ENCODE data around the gene CYB561D2. TPM values are rescaled to one million over a fixed set of nuclear protein-coding genes. Genes with fewer than 3 reads are reported as not detected.

Gene CYB561D2
- total and polyA plus RNA-seq, 9 donors = 4.5 to 17.1 (median 9.6) TPM

DNA sequence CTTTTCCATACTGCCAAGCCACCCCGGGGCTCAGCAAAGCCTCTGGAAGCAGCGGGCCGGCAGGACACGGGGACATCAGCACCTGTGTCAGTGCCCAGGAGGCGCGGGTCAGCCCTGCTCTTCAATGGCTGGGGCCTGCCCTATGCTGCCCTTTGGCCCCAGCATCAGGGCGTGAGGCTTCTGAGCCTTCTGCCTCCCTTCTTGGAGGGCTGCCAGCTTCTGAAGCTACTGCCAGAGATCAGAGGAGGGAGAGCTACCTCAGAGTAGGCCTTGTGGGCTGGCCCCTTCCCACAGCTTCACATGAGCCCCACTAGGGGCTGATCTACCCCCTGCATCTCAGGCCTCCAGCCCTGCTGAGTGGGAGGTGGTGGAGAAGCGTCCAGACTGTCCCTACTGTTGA is 21.7 kb downstream of the CYB561D2 start:
- no peaks in the 10 kb centered on the region for H3K4me1 ChIP-seq (ENCODE audit: insufficient read depth)
- DNase-seq = no peak
- intact Hi-C loops (cut with DNase I) = loop anchor here in 2 of 4 donors (10.0 kb wide), 2 partner anchors 162 to 172 kb away; no protein-coding TSS in a partner anchor
- TF ChIP-seq POLR2A (IDR thresholded peaks at IDR 0.05) (no peak), EP300 (IDR thresholded peaks at IDR 0.05) (no peak)
- TF ChIP-seq, protein P1, sequence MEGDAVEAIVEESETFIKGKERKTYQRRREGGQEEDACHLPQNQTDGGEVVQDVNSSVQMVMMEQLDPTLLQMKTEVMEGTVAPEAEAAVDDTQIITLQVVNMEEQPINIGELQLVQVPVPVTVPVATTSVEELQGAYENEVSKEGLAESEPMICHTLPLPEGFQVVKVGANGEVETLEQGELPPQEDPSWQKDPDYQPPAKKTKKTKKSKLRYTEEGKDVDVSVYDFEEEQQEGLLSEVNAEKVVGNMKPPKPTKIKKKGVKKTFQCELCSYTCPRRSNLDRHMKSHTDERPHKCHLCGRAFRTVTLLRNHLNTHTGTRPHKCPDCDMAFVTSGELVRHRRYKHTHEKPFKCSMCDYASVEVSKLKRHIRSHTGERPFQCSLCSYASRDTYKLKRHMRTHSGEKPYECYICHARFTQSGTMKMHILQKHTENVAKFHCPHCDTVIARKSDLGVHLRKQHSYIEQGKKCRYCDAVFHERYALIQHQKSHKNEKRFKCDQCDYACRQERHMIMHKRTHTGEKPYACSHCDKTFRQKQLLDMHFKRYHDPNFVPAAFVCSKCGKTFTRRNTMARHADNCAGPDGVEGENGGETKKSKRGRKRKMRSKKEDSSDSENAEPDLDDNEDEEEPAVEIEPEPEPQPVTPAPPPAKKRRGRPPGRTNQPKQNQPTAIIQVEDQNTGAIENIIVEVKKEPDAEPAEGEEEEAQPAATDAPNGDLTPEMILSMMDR (IDR thresholded peaks at IDR 0.05) = no peak
- no peak overlapping the region for H3K4me3 ChIP-seq
- no peaks in the 10 kb centered on the region for H3K27me3 ChIP-seq
- 51 to 65% (median 59%) methylated on average over 8 of the region's 8 CpGs for WGBS, 3 donors
- no peaks in the 10 kb centered on the region for H3K9me3 ChIP-seq
- H3K27ac ChIP-seq = no peak overlapping the region
- H3K36me3 ChIP-seq = no peaks in the 10 kb centered on the region

DNA sequence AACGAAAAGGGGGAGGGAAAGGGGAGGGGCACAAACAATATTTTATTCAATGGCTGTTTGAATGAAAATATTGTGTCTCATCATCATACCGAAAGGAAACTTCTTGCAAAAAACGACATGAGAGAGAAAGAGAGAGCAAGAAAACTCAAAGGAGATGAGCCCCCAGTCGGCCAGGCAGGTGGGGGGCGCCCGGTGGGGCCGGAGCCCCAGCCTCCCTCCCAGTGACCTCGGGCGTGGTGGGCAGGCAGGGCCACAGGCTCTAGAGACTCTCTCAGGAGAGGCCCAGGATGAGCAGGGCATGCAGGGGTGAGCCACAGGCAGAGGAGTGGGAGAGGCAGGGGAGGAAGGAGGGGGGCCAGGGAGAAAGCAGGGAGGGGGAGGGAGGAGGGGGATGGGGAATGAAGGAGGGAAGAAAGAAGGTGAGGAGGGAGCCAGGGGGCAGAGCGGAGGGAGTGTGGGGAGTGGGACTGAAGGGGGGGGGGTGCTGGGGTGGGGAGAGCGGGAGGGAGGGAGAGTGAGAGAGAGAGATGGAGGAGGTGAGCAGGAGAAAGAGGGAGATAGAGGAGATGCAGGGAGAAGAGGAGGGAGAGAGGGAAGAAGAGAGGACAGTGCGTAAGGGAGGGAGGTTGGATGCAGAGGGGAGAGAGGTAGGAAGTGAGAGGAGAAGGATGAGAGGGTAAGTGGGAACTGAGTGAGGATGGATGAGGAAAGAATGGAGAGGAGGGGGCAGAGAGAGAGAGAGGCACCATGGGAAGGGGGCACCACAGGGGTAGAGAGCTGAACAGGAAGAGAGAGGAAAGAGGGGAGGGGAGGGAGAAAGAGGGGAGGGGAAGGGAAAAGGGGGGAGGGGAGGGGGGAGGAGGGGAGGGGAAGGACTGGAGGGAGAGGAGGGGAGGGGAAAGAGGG is 22.7 kb downstream of the CYB561D2 start:
- no peak for TF ChIP-seq POLR2A (IDR thresholded peaks at IDR 0.05)
- TF ChIP-seq, protein P1 (IDR thresholded peaks at IDR 0.05) = no peak
- TF ChIP-seq EP300 (IDR thresholded peaks at IDR 0.05) = no peak
- Histone ChIP-seq H3K27ac (no peak overlapping the region), H3K27me3 (no peaks in the 10 kb centered on the region), H3K36me3 (no peaks in the 10 kb centered on the region), H3K9me3 (no peaks in the 10 kb centered on the region), H3K4me1 (ENCODE audit: insufficient read depth) (no peaks in the 10 kb centered on the region), H3K4me3 (no peak overlapping the region)
- no peak for DNase-seq
- 33 to 40% (median 37%) methylated on average over 12 of the region's 12 CpGs for WGBS, 3 donors
- intact Hi-C loops (cut with DNase I) = loop anchor here in 2 of 4 donors (10.0 kb wide), 2 partner anchors 161 to 171 kb away; no protein-coding TSS in a partner anchor

DNA sequence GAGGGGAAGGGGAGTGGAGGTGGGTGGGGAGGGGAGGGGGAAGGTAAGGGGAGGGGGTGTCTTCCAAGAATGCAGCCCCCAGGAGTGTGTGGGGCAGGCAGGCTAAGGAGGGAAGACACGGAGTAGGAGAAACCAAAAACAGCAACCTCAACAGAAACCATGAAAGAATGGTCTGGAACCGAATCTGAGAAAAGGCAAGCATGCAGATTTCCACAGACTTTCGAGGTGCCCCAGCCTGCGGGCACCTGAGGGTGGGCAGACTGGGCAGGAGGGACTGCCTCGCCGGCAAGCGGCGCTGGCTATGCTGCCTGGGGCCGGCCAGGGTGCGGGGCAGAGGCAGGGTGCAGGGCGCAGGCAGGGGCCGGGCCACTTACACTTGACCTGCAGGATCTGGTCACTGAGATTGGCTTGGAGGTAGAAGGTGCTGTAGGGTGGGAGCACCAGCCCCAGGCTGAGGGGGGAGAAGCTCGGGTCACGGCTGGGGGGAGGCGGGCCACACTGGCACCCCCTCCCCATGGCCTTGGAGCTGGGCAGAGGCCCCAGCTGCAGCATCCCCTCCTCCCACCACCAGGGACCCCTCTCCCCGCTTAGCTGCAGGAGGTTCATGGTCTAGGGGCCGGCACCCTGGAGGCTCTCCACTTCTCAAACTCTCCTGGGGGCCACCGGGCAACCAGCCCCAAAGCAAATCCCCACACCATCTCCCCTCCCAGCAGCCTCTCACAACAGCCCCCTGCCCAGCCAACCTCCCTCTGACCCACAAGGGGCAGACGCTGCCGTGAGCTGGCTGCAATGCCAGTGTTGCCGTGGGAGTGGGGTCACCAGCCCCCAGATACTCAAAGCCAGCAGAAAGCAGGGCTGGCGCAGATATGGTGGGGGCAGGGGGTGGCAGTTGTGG is 23.9 kb downstream of the CYB561D2 start:
- Histone ChIP-seq H3K36me3 (no peaks in the 10 kb centered on the region), H3K27me3 (no peaks in the 10 kb centered on the region), H3K27ac (no peak overlapping the region), H3K4me3 (no peak overlapping the region), H3K4me1 (ENCODE audit: insufficient read depth) (no peaks in the 10 kb centered on the region), H3K9me3 (no peaks in the 10 kb centered on the region)
- no peak for DNase-seq
- WGBS, 3 donors = 54 to 59% (median 55%) methylated on average over 19 to 22 of the region's 22 CpGs
- TF ChIP-seq EP300 (IDR thresholded peaks at IDR 0.05) (no peak), POLR2A (IDR thresholded peaks at IDR 0.05) (no peak)
- TF ChIP-seq, protein P1 (IDR thresholded peaks at IDR 0.05) = no peak
- intact Hi-C loops (cut with DNase I) = loop anchor here in 2 of 4 donors (10.0 kb wide), 2 partner anchors 160 to 170 kb away; no protein-coding TSS in a partner anchor

DNA sequence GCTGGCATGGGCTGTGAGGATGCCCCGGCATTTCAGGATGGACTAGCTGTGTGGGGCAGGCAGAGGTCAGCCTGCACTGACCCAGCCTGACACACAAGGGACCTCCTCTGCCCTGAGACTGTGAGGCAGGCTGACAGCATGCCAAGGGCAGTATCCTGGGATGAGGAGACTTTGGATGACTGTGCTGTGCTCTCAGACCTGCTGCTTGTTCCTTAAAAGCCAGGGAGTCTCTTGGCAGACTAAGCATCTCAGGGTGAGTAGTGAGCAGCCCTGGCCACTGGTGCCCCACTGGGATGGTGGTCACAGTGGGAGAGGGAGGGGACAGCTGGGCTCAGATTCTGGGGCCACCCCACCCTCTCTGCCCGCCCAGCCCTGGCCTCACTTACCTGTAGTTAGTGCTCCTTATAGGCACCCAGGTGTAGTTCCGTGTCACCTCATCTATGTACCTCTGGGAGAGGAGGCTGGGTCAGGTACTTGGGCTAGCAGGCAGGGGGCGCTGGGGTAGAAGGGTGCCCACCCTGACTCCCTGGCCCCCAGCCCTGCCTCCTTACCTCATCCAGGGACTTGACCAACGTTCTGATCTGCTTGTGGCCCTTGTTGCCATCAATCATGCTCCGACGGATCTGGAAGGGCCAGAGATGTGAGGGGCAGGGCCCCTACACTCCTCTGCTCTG is 24.7 kb downstream of the CYB561D2 start:
- WGBS, 3 donors = 74 to 76% (median 75%) methylated on average over 7 of the region's 7 CpGs
- TF ChIP-seq, protein P1 (IDR thresholded peaks at IDR 0.05) = no peak
- TF ChIP-seq EP300 (IDR thresholded peaks at IDR 0.05) (no peak), POLR2A (IDR thresholded peaks at IDR 0.05) (no peak)
- no peak overlapping the region for H3K27ac ChIP-seq
- no peak for DNase-seq
- H3K4me1 ChIP-seq (ENCODE audit: insufficient read depth) = no peaks in the 10 kb centered on the region
- H3K4me3 ChIP-seq = no peak overlapping the region
- intact Hi-C loops (cut with DNase I) = loop anchor here in 2 of 4 donors (10.0 kb wide), 2 partner anchors 159 to 169 kb away; no protein-coding TSS in a partner anchor
- no peaks in the 10 kb centered on the region for H3K9me3 ChIP-seq
- H3K27me3 ChIP-seq = no peaks in the 10 kb centered on the region
- no peaks in the 10 kb centered on the region for H3K36me3 ChIP-seq

Measured in ovary (tissue), 9 donors.